ENCODE results near the gene CACNA1H.

The CACNA1H gene

DNA sequence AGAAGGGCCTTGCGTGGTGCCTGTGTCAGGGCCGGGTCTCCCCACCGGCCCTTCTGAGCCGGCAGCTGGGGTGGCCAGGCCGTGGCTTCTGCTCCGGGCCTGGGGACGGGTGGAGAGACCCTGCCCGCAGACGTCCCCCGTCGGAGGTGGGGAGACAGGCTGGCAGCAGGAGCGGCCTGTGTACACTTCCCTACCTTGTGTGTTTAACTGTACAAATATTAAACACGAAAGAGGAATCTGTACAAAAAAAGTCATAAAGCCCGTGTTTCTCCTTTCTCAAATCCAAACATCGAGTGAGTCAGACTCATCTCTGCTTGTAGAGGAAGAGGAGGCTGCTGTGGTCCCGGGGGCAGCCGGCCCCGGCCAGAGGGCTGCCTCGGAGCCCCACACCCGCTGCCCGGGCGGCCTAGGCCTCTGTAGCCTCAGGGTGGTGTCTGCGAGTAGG lies 2.0 kb downstream of the CACNA1H start:
- no peak overlapping the region for H3K27ac ChIP-seq
- TF ChIP-seq, protein P1, sequence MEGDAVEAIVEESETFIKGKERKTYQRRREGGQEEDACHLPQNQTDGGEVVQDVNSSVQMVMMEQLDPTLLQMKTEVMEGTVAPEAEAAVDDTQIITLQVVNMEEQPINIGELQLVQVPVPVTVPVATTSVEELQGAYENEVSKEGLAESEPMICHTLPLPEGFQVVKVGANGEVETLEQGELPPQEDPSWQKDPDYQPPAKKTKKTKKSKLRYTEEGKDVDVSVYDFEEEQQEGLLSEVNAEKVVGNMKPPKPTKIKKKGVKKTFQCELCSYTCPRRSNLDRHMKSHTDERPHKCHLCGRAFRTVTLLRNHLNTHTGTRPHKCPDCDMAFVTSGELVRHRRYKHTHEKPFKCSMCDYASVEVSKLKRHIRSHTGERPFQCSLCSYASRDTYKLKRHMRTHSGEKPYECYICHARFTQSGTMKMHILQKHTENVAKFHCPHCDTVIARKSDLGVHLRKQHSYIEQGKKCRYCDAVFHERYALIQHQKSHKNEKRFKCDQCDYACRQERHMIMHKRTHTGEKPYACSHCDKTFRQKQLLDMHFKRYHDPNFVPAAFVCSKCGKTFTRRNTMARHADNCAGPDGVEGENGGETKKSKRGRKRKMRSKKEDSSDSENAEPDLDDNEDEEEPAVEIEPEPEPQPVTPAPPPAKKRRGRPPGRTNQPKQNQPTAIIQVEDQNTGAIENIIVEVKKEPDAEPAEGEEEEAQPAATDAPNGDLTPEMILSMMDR (IDR thresholded peaks at IDR 0.05): no peak
- H3K36me3 ChIP-seq (ENCODE audit: control insufficient read depth, insufficient read depth, low read length): no peaks in the 10 kb centered on the region
- no peak overlapping the region for H3K4me2 ChIP-seq (ENCODE audit: low read length)
- H3K4me1 ChIP-seq: peaks cover 27% of the 10 kb centered on the region
- H3K9me3 ChIP-seq (ENCODE audit: control insufficient read depth, low read length): no peaks in the 10 kb centered on the region
- H3K9ac ChIP-seq: no peak overlapping the region
- H3K4me3 ChIP-seq (ENCODE audit: low read depth, low read length): no peak overlapping the region
- H3K27me3 ChIP-seq (ENCODE audit: control insufficient read depth, insufficient read depth, low read length): no peaks in the 10 kb centered on the region
- H2AFZ ChIP-seq: no peak overlapping the region
- no peaks in the 10 kb centered on the region for H3K79me2 ChIP-seq

DNA sequence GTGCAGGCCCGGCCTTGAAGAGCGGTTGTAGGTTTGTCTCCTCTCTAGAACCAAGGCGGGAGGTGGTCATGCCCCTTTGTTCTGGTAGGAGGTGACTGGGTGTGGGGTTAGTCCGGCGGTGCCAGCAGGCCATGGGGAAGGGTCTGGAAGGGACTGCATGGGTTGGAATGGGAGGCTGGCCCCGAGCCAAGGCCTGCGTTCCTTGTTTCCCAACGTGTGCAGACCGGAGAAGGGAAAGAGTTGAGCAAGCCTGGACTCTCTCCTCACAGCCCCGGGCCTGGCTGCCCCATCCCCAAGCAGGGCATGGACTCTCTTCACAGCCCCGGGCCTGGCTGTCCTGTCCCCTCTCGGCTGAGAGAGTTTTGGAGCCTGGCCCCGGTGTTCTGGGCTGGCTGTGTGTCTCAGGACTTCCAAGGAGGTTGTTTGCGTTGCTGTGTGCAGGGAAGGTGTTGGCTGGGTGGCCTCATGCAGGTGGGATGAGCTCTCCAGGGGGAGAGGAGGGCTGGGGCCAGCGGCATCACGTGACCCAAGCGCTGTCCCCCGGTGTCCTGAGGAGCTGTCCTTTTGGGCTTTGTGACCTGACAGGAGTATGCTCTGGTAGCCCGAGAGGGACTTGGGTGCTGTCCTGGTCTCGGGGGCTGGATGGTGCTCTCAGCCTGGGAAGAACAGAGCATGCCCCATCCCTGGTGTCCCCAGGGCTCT lies 2.6 kb downstream of the CACNA1H start:
- Histone ChIP-seq H3K4me3 (ENCODE audit: low read depth, low read length) (no peak overlapping the region), H3K9me3 (ENCODE audit: control insufficient read depth, low read length) (no peaks in the 10 kb centered on the region), H3K79me2 (no peaks in the 10 kb centered on the region), H3K9ac (no peak overlapping the region), H3K27me3 (ENCODE audit: control insufficient read depth, insufficient read depth, low read length) (no peaks in the 10 kb centered on the region), H2AFZ (no peak overlapping the region), H3K4me1 (peaks cover 30% of the 10 kb centered on the region), H3K36me3 (ENCODE audit: control insufficient read depth, insufficient read depth, low read length) (no peaks in the 10 kb centered on the region), H3K27ac (no peak overlapping the region), H3K4me2 (ENCODE audit: low read length) (no peak overlapping the region)
- TF ChIP-seq, protein P1 (IDR thresholded peaks at IDR 0.05): no peak

DNA sequence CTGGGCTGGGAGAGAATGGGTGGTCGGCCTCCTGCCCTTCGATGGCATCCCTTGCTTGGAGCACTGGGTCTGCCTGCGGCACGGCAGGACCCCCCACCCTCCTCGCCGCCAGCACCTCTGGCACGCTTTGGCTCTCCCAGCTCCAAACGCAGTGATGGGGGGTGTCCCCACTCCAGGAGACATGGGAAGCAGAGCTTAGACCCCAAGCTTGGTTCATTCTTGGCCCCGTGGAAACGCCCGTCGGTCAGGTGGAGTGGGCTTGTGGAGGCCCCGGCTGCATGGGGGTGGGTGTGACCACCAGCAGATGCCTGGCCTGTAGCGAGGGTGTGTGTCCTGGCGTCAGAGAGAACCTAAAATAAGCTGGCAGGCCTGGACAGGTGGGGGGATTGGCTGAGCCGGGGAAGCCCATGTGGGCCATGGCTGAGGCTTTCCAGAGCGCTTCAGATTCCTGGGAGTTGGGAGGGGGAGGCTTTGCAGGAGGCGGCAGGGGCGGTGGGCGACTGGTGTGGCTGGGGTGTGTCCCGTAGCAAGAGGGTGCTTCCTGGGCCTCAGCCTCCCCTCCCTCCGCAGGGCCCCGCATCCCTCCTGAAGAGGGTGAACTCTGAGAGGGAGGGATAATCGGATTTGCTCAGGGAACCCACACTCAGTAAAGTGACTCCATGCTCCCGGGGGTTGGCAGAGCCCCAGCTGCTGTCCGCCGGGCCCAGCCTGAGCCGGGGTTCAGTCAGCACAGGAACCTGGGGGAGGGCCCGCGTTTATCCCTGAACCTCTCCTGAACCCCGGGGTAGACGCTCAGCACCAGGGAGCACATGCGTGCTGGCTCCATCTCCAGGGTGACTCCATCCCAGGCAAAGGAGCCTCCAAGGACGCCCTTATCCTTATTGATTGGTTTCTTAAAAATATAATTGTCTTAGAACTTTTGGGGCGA lies 3.4 kb downstream of the CACNA1H start:
- no peak overlapping the region for H3K4me3 ChIP-seq (ENCODE audit: low read depth, low read length)

DNA sequence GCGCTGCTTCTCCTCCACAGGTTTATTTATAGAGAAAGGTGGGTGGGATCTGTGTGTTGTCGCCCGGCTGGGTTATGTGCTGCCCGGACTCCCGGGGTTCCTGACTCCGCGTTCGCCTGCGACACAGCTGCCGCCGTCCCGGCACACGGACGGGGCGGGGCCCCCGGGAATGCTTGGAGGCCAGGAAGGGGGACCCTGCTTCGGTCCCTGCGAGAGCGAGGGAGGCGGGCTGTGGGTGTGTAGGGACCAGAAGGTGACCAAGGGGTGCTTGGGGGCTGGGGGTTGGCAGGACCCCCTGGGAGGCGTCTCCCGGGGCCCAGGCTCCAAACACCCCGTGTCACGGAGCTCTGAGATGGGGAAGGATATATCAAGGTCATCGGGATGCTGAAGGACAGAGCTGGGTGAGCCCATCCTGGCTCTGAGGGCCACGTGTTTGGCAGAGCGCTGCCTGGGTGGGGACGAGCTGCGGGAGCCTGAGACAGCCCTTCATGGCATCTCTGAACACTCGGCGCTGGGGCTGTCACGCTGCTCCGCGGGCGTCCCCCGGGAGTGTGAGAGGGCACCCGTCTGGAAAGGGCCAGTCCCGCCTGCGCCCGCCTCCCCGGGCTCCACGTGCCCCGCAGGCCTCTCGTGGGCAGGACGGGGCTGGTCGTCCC lies 4.2 kb downstream of the CACNA1H start:
- Histone ChIP-seq H3K4me3 (ENCODE audit: low read depth, low read length) (no peak overlapping the region), H3K27me3 (ENCODE audit: control insufficient read depth, insufficient read depth, low read length) (no peaks in the 10 kb centered on the region), H3K27ac (peak overlapping the region; percentile 100), H3K9me3 (ENCODE audit: control insufficient read depth, low read length) (no peaks in the 10 kb centered on the region), H2AFZ (no peak overlapping the region), H3K36me3 (ENCODE audit: control insufficient read depth, insufficient read depth, low read length) (no peaks in the 10 kb centered on the region), H3K4me1 (peaks cover 42% of the 10 kb centered on the region), H3K4me2 (ENCODE audit: low read length) (no peak overlapping the region), H3K9ac (no peak overlapping the region), H3K79me2 (peaks cover 4% of the 10 kb centered on the region)
- TF ChIP-seq, protein P1 (IDR thresholded peaks at IDR 0.05): no peak

More for the DNA sequence above, 3.4 kb downstream of the CACNA1H start:
- Histone ChIP-seq H3K9me3 (ENCODE audit: control insufficient read depth, low read length) (no peaks in the 10 kb centered on the region), H3K36me3 (ENCODE audit: control insufficient read depth, insufficient read depth, low read length) (no peaks in the 10 kb centered on the region), H3K27me3 (ENCODE audit: control insufficient read depth, insufficient read depth, low read length) (no peaks in the 10 kb centered on the region), H3K27ac (peak overlapping the region; percentile 100), H3K79me2 (no peaks in the 10 kb centered on the region), H2AFZ (no peak overlapping the region), H3K4me1 (peaks cover 38% of the 10 kb centered on the region), H3K9ac (no peak overlapping the region), H3K4me2 (ENCODE audit: low read length) (no peak overlapping the region)
- TF ChIP-seq, protein P1 (IDR thresholded peaks at IDR 0.05): no peak
